Measurements from ENCODE around the gene ACSF3. TPM values are rescaled to one million over a fixed set of nuclear protein-coding genes. Genes with fewer than 3 reads are reported as not detected.

The ACSF3 gene
- total RNA-seq, 2 experiments from 2014 or later = 112 to 143 TPM

GRCh38 chr16:89062389-89063345 is 31.0 kb upstream of the ACSF3 start:
- Histone ChIP-seq H3K4me1 (ENCODE audit: insufficient read depth, low read length, poor library complexity, severe bottlenecking) (peaks cover 76% of the 10 kb centered on the region), H3K9me2 (ENCODE audit: insufficient read depth, low read length) (no peaks in the 10 kb centered on the region), H4K20me1 (ENCODE audit: insufficient read depth, low read length) (no peaks in the 10 kb centered on the region), H3K36me3 (ENCODE audit: insufficient read depth, low read length) (no peaks in the 10 kb centered on the region), H3K79me2 (ENCODE audit: insufficient read depth, low read depth, low read length) (no peaks in the 10 kb centered on the region), H3K27ac (ENCODE audit: low read depth, low read length, poor library complexity, severe bottlenecking) (peak overlapping the region; percentile 73), H3K4me2 (ENCODE audit: low read length) (peak overlapping the region; percentile 85), H2AFZ (ENCODE audit: low read length) (peak overlapping the region; percentile 39; the same call in 1 of the 2 replicates), H3K4me3 (ENCODE audit: low read depth, low read length, poor library complexity, severe bottlenecking) (no peak overlapping the region), H3K9me3 (ENCODE audit: low read length) (no peaks in the 10 kb centered on the region)
- DNase-seq (ENCODE audit: low spot score) = peak; percentile 61
- ChIA-PET POLR2A (interaction anchor here (1.3 kb wide), 1 partner anchor 70 kb away, joined by 3 read pairs; no protein-coding TSS in a partner anchor), CTCF (ENCODE audit: unreplicated experiment) (interaction anchor here (1.1 kb wide), 1 partner anchor 36 kb away, joined by 3 read pairs; no protein-coding TSS in a partner anchor)
- no peak for TF ChIP-seq CTCF (conservative IDR thresholded peaks at IDR 0.05; ENCODE audit: low read length)
- TF ChIP-seq EZH2phosphoT487 (IDR thresholded peaks at IDR 0.05; ENCODE audit: borderline replicate concordance, low read depth, low read length) = no peak
- intact Hi-C loops (cut with micrococcal nuclease; ENCODE audit: unreplicated experiment) = loop anchor here (5.0 kb wide), 1 partner anchor 120 kb away; no protein-coding TSS in a partner anchor
- no TSS peak for BruUV-seq (replicated peaks)

- peaks cover 81% of the 10 kb centered on the region for H3K4me1 ChIP-seq (ENCODE audit: insufficient read depth, low read length, poor library complexity, severe bottlenecking)
- BruUV-seq (replicated peaks) = no TSS peak
- peak overlapping the region; percentile 64 for H3K4me3 ChIP-seq (ENCODE audit: low read depth, low read length, poor library complexity, severe bottlenecking)
- H4K20me1 ChIP-seq (ENCODE audit: insufficient read depth, low read length) = no peaks in the 10 kb centered on the region
- DNase-seq (ENCODE audit: low spot score) = peak; percentile 28
- H3K79me2 ChIP-seq (ENCODE audit: insufficient read depth, low read depth, low read length) = no peaks in the 10 kb centered on the region
- TF ChIP-seq EZH2phosphoT487 (IDR thresholded peaks at IDR 0.05; ENCODE audit: borderline replicate concordance, low read depth, low read length) (no peak), CTCF (conservative IDR thresholded peaks at IDR 0.05; ENCODE audit: low read length) (no peak)
- peak overlapping the region; percentile 73 for H3K27ac ChIP-seq (ENCODE audit: low read depth, low read length, poor library complexity, severe bottlenecking)
- H3K9me3 ChIP-seq (ENCODE audit: low read length) = no peaks in the 10 kb centered on the region
- H3K9me2 ChIP-seq (ENCODE audit: insufficient read depth, low read length) = no peaks in the 10 kb centered on the region
- H3K36me3 ChIP-seq (ENCODE audit: insufficient read depth, low read length) = no peaks in the 10 kb centered on the region
- ChIA-PET POLR2A (interaction anchor here (0.5 kb wide), 1 partner anchor 65 kb away, joined by 3 read pairs; no protein-coding TSS in a partner anchor), CTCF (ENCODE audit: unreplicated experiment) (no interaction called here)
- peak overlapping the region; percentile 39; the same call in 1 of the 2 replicates for H2AFZ ChIP-seq (ENCODE audit: low read length)
- intact Hi-C loops (cut with micrococcal nuclease; ENCODE audit: unreplicated experiment) = loop anchor here (1.0 to 5.0 kb wide), 4 partner anchors 59 to 122 kb away; no protein-coding TSS in a partner anchor
- H3K4me2 ChIP-seq (ENCODE audit: low read length) = peak overlapping the region; percentile 85
Observed at GRCh38 chr16:89063768-89064320, 29.8 kb upstream of the ACSF3 start.
